Right hindlimb (tissue), 1 donor: ENCODE results near the gene NACAD.
"Not testable (repeated sequence)": the region's sequence is repeated elsewhere in the genome, so short reads cannot be mapped to it uniquely, and the experiment has no call there.

Experiments used
- DNase-seq: peaks from one replicate; pipeline ENCODE4 v3.0.0-alpha.2; 2018

NACAD gene

GRCh38 chr7:45088821-45089340 is at the start of gene NACAD:
NACAD (minus strand) TSS chr7:45088969; CDS start chr7:45088894, 75 bp downstream.
- peak; percentile 76 for DNase-seq

DNA sequence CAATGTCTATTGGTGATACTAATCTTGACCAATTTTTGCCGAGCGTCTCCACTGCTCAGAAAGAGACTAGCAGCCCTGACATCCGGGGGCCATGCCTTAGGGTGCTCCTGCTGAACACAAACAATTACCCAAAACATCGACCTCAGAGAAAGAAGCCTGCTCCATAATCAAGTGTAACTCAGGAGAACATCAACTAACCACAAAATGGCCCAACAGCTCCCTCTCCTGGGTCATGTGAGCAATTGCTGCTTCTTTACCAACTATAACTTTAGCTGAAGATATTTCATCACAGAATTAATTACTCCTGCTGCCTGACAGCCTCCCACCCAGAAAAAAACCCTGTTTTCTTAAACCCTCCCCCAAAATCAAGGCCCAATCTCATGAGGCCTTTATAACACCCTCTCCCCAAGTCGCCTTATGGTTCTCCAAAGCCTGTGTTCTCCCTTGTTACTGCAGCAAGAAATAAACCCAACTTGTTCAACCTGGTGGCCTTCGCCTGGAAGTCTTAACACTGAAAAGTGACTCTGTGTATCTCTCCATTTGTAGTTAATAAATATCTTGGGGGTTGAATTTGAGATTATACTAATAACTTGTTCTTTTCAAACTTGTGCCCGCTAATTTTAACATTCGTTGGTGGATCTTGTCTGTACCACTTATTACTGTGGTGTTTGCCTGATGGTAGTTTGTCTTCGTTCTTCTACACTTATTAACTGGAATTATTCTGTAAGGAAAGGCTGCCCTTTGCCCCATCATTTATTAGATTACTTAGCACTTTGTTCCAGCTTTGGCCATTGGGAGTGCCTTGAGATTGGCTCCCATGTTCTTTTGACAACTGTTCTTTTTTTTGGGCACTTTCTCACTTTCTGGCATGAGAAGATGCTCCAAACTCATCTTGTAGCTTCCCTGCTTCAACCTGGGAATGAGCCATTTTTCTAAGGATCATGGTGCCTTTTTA is 47.6 kb upstream of the NACAD start:
- peak; percentile 67 for DNase-seq

GRCh38 chr7:45133877-45134276 is 45.1 kb upstream of the NACAD start:
- no peak for DNase-seq

GRCh38 chr7:45133352-45133751 is 44.6 kb upstream of the NACAD start:
- no peak for DNase-seq

GRCh38 chr7:45132708-45133320 is 44.0 kb upstream of the NACAD start:
- no peak for DNase-seq

DNA sequence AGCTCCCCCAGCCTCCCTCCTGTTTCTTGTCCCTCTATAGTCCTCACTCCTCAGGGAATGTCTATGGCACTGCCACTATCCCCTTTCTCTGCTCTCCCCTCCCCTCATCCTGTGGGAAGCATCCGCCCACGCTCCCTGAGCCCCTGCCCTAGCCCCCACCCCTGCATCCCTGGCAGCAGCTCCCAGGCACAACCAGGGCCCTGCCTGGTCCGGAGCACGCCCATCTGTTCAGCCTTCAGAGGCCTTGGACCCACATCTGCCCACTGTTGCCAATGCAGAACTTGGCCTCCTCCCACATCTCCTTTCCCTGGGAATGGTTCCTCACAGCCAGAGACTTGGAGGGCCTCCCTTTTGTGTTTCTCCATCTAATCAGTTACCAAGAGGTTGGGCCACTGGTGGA is 43.1 kb upstream of the NACAD start:
- no peak for DNase-seq

DNA sequence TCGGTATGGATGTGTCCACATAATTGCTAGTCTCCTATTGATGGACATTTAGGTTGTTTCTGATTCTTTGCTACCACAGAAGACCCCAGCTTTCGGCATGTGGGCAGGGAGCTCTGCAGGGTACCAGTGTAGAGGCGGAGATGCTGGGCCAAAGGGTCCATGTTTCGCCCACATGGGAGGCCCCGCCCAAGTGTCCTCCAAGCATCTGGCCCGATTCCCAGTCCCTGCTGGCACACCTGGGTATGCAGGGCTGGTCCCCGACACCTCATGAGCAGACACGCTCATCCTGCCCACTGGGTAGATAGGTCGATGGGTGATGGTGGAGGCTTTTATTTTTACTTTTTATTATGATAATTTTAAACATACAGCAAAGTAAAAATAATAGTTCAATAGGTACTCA is 42.1 kb upstream of the NACAD start:
- no peak for DNase-seq

DNA sequence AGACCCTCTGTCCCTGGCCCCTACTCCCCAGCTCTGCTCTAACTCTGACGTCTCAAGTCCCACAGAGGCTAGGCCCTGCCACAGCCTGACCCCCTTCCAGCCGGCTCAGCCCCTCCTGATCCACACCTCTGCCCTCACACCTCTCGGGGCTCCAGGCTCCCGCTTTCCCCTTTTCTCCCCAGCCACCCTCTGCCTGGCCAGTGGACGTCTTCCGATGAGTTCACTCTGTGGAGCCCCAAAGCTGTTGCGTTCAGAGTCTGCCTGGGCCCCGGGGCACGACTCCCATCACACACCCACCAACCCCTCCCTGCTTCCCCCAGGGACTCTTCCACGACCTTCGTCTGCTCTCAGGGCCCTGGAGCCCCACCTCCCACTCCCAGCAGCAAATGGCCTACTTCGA is 41.1 kb upstream of the NACAD start:
- DNase-seq, result no peak

DNA sequence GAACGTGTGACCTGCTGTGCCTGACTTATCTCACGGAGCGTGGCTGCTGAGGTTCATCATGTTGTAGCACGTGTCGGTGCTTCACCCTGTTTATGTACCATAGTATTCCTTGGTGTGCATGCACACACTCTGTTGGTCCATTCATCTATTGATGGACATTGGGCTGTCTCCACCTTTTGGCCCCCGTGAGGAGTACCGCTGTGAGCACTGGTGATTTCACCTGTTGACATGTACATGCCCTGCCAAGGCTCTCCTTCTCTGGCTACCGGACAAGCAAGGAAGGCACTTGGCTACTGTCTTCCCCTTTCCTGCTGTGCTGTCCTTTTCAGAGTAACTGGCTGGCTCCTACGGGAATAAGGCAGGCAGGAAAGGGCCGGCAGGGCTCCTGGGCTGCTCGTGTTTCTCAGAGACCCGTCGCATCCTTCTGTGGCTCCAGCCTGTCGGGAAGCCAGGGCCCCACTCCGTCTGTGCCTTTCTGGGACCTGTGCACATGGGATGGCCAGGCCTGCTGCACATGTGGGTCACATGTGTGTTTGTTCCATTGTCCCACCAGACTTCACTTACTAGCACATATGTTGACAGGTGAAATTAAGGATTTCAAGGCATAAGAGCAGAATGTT is 40.5 kb upstream of the NACAD start:
- no peak for DNase-seq

- no peak for DNase-seq
Measured at GRCh38 chr7:45126920-45127319, 38.2 kb upstream of the NACAD start.

- no peak for DNase-seq
Measured at GRCh38 chr7:45126201-45126600, 37.4 kb upstream of the NACAD start.

- DNase-seq, result no peak
Measured at GRCh38 chr7:45125193-45125904, 36.6 kb upstream of the NACAD start.

DNA sequence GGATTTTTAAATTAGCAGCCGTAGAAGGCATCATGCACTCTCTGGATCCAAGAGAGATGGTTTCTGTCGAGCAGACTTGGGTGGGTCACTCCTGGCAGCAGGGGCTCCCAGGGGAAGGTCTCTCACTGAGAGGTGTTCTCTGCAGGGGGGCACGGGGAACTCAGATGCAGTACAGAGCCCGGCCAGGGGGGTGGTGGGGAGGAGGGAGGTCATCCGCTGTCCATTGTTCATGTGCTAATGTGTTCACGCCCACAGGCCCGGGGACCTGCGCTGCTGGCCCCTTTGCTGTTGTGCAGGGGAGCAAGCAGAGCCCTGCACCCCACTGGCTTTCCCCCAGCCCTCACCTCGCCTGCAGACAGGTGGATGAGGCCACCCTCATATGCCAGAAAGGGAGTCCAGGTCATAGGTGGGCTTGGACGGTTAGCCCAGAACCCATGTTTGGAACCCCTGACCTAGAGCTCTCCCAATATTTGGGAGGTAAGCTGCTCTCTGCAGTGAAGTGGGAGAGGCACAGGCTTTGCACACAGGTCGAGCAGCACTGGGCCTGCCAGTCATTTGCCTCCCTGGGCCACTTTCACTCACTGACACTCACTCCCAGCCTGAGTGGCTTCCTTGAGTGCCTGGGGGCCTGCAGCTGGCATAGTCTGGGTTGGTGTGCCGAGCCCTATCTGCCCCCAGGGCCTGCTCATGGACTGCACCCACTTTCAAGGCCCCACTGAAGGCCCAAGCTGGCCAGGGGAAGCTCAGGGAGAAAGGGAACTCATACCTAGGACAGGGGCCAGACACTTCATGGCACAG is 35.3 kb upstream of the NACAD start:
- DNase-seq, result no peak

DNA sequence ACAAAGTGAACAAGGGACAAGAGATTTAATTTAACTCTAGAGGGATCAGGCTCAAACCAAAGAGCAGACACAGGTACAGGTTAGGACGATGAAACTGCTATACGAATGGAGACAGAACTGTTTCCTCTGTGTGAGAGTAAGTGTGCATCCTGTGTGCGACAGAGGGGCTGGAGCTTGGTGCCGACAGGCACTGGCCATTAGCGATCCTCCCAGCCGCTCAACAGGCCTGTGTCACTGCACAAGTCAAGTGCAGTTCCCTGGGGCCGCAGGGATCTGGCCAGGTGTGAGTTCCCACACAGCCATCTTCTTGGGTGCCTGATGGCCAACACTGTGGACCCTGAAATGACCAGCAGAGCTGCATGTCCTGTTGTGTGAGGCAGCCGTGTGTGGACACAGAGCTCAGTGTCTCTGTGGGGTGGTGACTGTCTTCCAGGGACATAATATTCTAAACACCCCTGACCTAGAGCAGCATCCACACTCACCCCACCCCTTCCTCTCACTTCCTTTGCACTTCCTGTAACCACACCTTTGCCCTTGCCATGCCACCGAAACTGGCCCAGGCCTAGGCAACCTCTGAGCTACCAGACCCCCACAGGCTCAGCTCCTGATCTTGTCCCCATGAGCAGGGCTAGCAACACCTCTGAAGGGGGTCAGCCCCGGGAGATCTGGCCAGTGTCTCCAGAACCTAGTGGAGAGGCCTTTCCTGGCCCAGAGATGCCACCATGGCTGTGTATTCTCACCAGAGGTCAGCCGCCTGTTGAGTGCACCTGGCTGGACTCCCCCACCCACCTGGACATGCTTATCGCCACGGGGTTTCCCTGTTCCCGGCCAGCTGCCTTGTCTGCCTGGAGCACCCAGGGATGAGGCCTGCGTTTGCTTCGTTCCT is 34.4 kb upstream of the NACAD start:
- DNase-seq, result peak; percentile 6

DNA sequence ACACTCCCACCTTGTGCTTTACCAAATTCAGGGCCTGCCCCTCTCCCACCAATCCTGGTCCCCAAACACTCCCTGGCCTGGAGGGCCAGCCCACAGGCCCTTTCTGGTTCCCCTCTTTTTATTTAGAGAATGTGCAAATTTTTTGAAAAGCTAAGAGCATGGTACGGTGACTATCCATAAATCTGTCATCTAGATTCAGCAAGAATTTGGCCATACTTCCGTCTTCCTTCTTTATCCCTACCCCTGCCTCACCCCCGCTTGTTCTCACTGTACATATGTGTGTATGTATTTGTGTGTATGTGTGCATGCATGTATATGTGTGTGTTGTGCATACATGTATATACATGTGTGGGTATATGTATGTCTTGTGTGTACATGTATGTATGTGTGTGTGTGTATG is 30.8 kb upstream of the NACAD start:
- no peak for DNase-seq

- no peak for DNase-seq
Measured at GRCh38 chr7:45118889-45119331, 30.1 kb upstream of the NACAD start.

DNA sequence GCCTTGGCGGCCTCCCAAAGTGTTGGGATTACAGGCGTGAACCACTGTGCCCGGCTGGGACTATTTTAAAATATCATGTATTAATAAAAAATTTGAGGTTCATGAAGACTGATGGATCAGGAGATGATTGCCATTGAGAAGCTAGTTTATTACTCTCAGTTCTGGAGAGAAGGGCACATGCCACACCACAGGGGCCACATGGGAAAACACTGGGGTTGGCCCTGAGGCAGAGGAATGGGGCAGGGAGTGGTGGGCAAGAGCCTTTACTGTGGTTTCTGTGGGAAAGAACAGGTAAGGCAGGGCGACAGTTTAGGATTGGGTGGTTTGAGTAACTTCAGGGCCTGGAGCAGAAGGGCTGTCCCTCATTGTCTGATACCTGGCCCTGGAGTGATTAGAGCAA is 29.5 kb upstream of the NACAD start:
- no peak for DNase-seq

GRCh38 chr7:45117582-45117981 is 28.8 kb upstream of the NACAD start:
- no peak for DNase-seq

DNA sequence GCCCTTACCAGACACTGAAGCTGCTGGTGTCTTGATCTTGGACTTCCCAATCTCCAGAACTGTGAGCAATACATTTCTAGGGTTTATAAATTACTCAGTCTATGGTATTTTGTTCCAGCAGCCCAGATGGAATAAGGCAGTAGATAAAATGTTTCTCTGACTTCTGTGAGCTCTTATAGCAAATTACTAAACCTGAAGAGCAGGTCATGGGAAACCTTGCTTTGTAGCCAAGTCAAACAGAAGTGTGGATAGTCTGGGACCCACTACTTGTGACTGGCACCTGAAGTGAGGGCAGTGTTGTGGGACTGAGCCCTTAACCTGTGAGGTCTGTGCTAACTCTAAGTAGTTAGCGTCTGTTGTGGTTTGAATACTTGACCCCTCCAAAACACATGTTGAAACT is 27.3 kb upstream of the NACAD start:
- DNase-seq, result no peak

- no peak for DNase-seq
Measured at GRCh38 chr7:45114926-45115325, 26.2 kb upstream of the NACAD start.

DNA sequence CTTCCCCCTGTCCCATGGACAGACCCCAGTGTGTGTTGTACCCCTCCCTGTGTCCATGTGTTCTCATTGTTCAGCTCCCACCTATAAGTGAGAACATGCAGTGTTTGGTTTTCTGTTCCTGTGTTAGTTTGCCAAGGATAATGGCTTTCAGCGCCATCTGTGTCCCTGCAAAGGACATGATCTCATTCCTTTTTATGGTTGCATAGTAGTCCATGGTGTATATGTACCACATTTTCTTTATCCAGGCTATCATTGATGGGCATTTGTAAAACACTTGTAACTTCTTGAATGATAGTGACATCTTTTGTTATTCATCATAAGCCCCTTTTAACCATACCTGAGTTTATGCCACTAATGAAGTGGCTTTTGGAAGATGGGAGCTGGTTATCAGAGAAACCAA is 25.5 kb upstream of the NACAD start:
- not testable (repeated sequence) for DNase-seq
